SK-N-SH (cell line): ENCODE measurements around the gene THOC6. TPM values are rescaled to one million over a fixed set of nuclear protein-coding genes. Genes with fewer than 3 reads are reported as not detected.

Experiments used
- CTCF ChIA-PET: fragments of 300-600, 350-600 bp; formaldehyde crosslinking; extraction: SDS; loops from one replicate; lab custom pipeline; 2021; lab: Yijun Ruan, JAX
- POLR2A ChIA-PET: fragments of 350-600 bp; sonication (Branson Sonifier 250); formaldehyde crosslinking; extraction: SDS; loops from one replicate; lab custom pipeline; 2020; ENCODE audit warnings: antibody characterized with exemption, inconsistent platforms; lab: Yijun Ruan, JAX
- DNase-seq: peaks from one replicate; pipeline ENCODE4 v3.0.0; 2012
- H2AFZ ChIP-seq: fragments of 200-600 bp; sonication (generic); 2 replicates; pipeline ENCODE4 v1.8.1; 2016; ENCODE audit warnings: antibody characterized with exemption, mild to moderate bottlenecking, low read depth
- H3F3A ChIP-seq: fragments of 200-600 bp; sonication (generic); replicated peaks from 2 replicates; pipeline ENCODE3; 2016; ENCODE audit warnings: antibody characterized with exemption, mild to moderate bottlenecking; ENCODE audit not compliant: insufficient read depth
- H3K27ac ChIP-seq, 2 experiments: fragments of 200-500 bp in 1 of 2; fragments of 200-600 bp in 1 of 2; sonication (Bioruptor generic) in 1 of 2; sonication (generic), shearing (Covaris generic) in 1 of 2; 2 replicates each; pipeline versions ENCODE4 v1.5.1 to v1.6.1; 2014 to 2016; ENCODE audit warnings: low read depth in 2 of 2, inconsistent platforms in 1 of 2, low read length in 1 of 2, mild to moderate bottlenecking in 1 of 2, mixed read lengths in 1 of 2
- H3K27me3 ChIP-seq: fragments of 200-600 bp; sonication (generic), shearing (Covaris generic); 2 replicates; pipeline ENCODE4 v1.6.1; 2016; ENCODE audit warnings: mixed run types; ENCODE audit not compliant: insufficient read depth
- H3K36me3 ChIP-seq, 2 experiments: fragments of 200-500 bp in 1 of 2; fragments of 200-600 bp in 1 of 2; sonication (Bioruptor generic) in 1 of 2; sonication (generic) in 1 of 2; replicated peaks in 1 of 2; 2 replicates each; pipeline versions ENCODE3 to v1.5.1; 2014 to 2016; ENCODE audit warnings: low read length in 1 of 2, mild to moderate bottlenecking in 1 of 2; ENCODE audit not compliant: insufficient read depth in 2 of 2, control insufficient read depth in 1 of 2
- H3K4me1 ChIP-seq, 2 experiments: fragments of 200-500 bp in 1 of 2; fragments of 200-600 bp in 1 of 2; sonication (Bioruptor generic) in 1 of 2; sonication (generic), shearing (Covaris generic) in 1 of 2; 2 replicates each; pipeline versions ENCODE4 v1.5.1 to v1.6.1; 2014 to 2016; ENCODE audit warnings: low read depth in 1 of 2, low read length in 1 of 2, mixed run types in 1 of 2; ENCODE audit not compliant: insufficient read depth in 2 of 2, control insufficient read depth in 1 of 2
- H3K4me2 ChIP-seq: fragments of 200-600 bp; sonication (generic), shearing (Covaris generic); 2 replicates; pipeline ENCODE4 v1.6.1; 2017; ENCODE audit warnings: mixed run types
- H3K4me3 ChIP-seq, 2 experiments: fragments of 200-500 bp in 1 of 2; fragments of 200-600 bp in 1 of 2; sonication (Bioruptor generic) in 1 of 2; sonication (generic), shearing (Covaris generic) in 1 of 2; 2 replicates each; pipeline versions ENCODE4 v1.5.1 to v1.8.1; 2014 to 2016; ENCODE audit warnings: low read depth in 2 of 2, inconsistent platforms in 1 of 2, low read length in 1 of 2, mild to moderate bottlenecking in 1 of 2, mixed read lengths in 1 of 2, moderate library complexity in 1 of 2
- H3K79me2 ChIP-seq: fragments of 200-600 bp; sonication (generic); 2 replicates; pipeline ENCODE4 v1.8.1; 2017; ENCODE audit warnings: mild to moderate bottlenecking; ENCODE audit not compliant: insufficient read depth
- H3K9ac ChIP-seq: fragments of 200-600 bp; sonication (generic); 2 replicates; pipeline ENCODE4 v1.6.1; 2017; ENCODE audit warnings: mixed run types
- H3K9me2 ChIP-seq: fragments of 200-600 bp; sonication (generic); 2 replicates; pipeline ENCODE4 v1.6.1; 2017; ENCODE audit warnings: mixed run types
- H3K9me3 ChIP-seq: fragments of 200-600 bp; sonication (generic); 2 replicates; pipeline ENCODE4 v1.6.1; 2017; ENCODE audit warnings: mixed run types, mild to moderate bottlenecking, moderate library complexity
- H4K20me1 ChIP-seq: fragments of 200-600 bp; sonication (generic); 2 replicates; pipeline ENCODE4 v1.6.1; 2017; ENCODE audit warnings: mild to moderate bottlenecking, mixed run types; ENCODE audit not compliant: insufficient read depth
- EZH2phosphoT487 ChIP-seq: fragments of 200-600 bp; sonication (generic); IDR thresholded peaks from 2 replicates; pipeline ENCODE4 v1.6.1; 2017; ENCODE audit warnings: low read depth, mixed run types, mild to moderate bottlenecking, antibody characterized with exemption, moderate library complexity, borderline replicate concordance
- FOXJ3 ChIP-seq: sonication (generic); formaldehyde crosslinking; IDR thresholded peaks from 2 replicates; pipeline ENCODE4 v1.5.1; 2020; ENCODE audit warnings: mild to moderate bottlenecking, missing genetic modification reagents
- FOXM1 ChIP-seq: IDR thresholded peaks from 2 replicates; pipeline ENCODE4 v1.4.0; 2012; ENCODE audit warnings: low read depth, mild to moderate bottlenecking
- GABPA ChIP-seq: IDR thresholded peaks from 2 replicates; pipeline ENCODE4 v1.4.0; 2012; ENCODE audit warnings: low read depth, mild to moderate bottlenecking
- MAX ChIP-seq: IDR thresholded peaks from 2 replicates; pipeline ENCODE4 v1.4.0; 2012; ENCODE audit warnings: low read depth
- MXI1 ChIP-seq: IDR thresholded peaks from 2 replicates; pipeline ENCODE4 v1.6.1; 2012; ENCODE audit warnings: mild to moderate bottlenecking, low read depth, low read length, improper control_type of control experiment
- NFIC ChIP-seq: IDR thresholded peaks from 2 replicates; pipeline ENCODE4 v1.4.0; 2012; ENCODE audit warnings: borderline replicate concordance
- RAD21 ChIP-seq: IDR thresholded peaks from 2 replicates; pipeline ENCODE4 v1.6.1; 2012; ENCODE audit warnings: mild to moderate bottlenecking, low read length
- RXRA ChIP-seq: IDR thresholded peaks from 2 replicates; pipeline ENCODE4 v1.4.0; 2012; ENCODE audit warnings: low read depth, mild to moderate bottlenecking, borderline replicate concordance
- SIN3A ChIP-seq: IDR thresholded peaks from 2 replicates; pipeline ENCODE4 v1.6.1; 2012; ENCODE audit warnings: low read depth, mild to moderate bottlenecking, low read length, moderate library complexity, borderline replicate concordance
- SMC3 ChIP-seq: IDR thresholded peaks from 2 replicates; pipeline ENCODE4 v1.6.1; 2012; ENCODE audit warnings: low read depth, low read length, improper control_type of control experiment
- TCF12 ChIP-seq: IDR thresholded peaks from 2 replicates; pipeline ENCODE4 v1.4.0; 2012
- TEAD4 ChIP-seq: IDR thresholded peaks from 2 replicates; pipeline ENCODE4 v1.4.0; 2012; ENCODE audit warnings: mild to moderate bottlenecking, borderline replicate concordance; ENCODE audit not compliant: insufficient read depth
- USF2 ChIP-seq: fragments of 150-350 bp; IDR thresholded peaks from 2 replicates; pipeline ENCODE4 v1.6.1; 2017; ENCODE audit warnings: antibody characterized with exemption, low read length, low read depth, borderline replicate concordance
- YY1 ChIP-seq: IDR thresholded peaks from 2 replicates; pipeline ENCODE4 v1.4.0; 2012; ENCODE audit warnings: low read depth, mild to moderate bottlenecking
- WGBS: methylation state at CpG from one replicate; pipeline ENCODE4 v1.1.6; 2017; ENCODE audit warnings: low lambda C conversion rate; 5-methylcytosine and 5-hydroxymethylcytosine counted together
- polyA plus RNA-seq, 3 experiments: library from polyadenylated mRNA; depleted of rRNA; stranded (reverse); fragments of >200 nt; gene quantifications; 2 replicates each; pipeline ENCODE4 v1.2.3, GENCODE V29; 2012
- TF ChIP-seq, protein P1 (sequence below): IDR thresholded peaks from 2 replicates; pipeline ENCODE4 v1.4.0; 2012; ENCODE audit warnings: low read depth, borderline replicate concordance

The THOC6 gene
- polyA plus RNA-seq, 1 of the 3 experiments (the other 2 are of a cell fraction) = 37.7 TPM

- Histone ChIP-seq H3K4me1 (no peaks in the 10 kb centered on the region), H3K9ac (no peak overlapping the region), H4K20me1 (no peaks in the 10 kb centered on the region), H3K9me3 (no peaks in the 10 kb centered on the region), H2AFZ (no peak overlapping the region), H3K4me3 (no peak overlapping the region), H3K27ac (no peak overlapping the region), H3K9me2 (no peaks in the 10 kb centered on the region), H3K4me2 (no peak overlapping the region), H3K79me2 (no peaks in the 10 kb centered on the region), H3K36me3 (no peaks in the 10 kb centered on the region), H3F3A (no peaks in the 10 kb centered on the region), H3K27me3 (peaks cover 83% of the 10 kb centered on the region)
- no peak for TF ChIP-seq GABPA
- TF ChIP-seq EZH2phosphoT487 = no peak
- no peak for TF ChIP-seq RAD21
- DNase-seq = no peak
- ChIA-PET POLR2A (no interaction called here), CTCF (interaction anchor here (1.1 to 8.5 kb wide), 5 partner anchors 7 to 93 kb away, joined by 3 to 141 read pairs (median 3); no protein-coding TSS in a partner anchor)
- 75% methylated on average over 2 of the region's 5 CpGs for WGBS
These were observed 15.1 kb downstream of the THOC6 start for GRCh38 chr16:3038896-3039295.

DNA sequence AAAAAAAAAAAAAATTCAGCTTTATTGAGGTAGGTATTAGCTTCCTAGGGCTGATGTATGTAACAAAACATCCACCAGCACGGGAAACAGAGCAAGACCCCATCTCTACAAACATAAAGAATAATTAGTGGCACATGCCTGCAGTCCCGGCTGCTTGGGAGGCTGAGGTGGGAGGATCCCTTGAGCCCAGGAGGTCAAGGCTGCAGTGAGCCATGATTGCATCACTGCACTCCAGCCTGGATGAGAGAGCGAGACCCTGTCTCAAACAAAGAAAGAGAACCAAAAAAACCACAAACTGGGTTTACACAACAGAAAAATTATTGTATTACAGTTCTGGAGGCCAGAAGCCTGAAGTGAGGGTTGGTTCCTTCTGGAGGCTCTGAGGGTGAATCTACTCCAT, 18.5 kb downstream of the THOC6 start:
- H3K36me3 ChIP-seq = no peaks in the 10 kb centered on the region
- CTCF ChIA-PET = interaction anchor here (1.3 to 8.5 kb wide), 2 partner anchors 11 to 17 kb away, joined by 8 to 141 read pairs; no protein-coding TSS in a partner anchor

GRCh38 chr16:3044708-3045107, 20.9 kb downstream of the THOC6 start:
- Histone ChIP-seq H3K4me2 (no peak overlapping the region), H3K4me1 (no peaks in the 10 kb centered on the region; a peak in 1 of 4 replicates), H3F3A (peaks cover 8% of the 10 kb centered on the region), H3K27me3 (peaks cover 83% of the 10 kb centered on the region), H4K20me1 (no peaks in the 10 kb centered on the region), H3K9me3 (no peaks in the 10 kb centered on the region), H3K9me2 (no peaks in the 10 kb centered on the region), H3K27ac (no peak overlapping the region), H3K4me3 (peak overlapping the region in 1 of 2 experiments; percentile 33; a peak in 1 of 4 replicates), H3K79me2 (no peaks in the 10 kb centered on the region), H3K36me3 (no peaks in the 10 kb centered on the region), H2AFZ (no peak overlapping the region), H3K9ac (no peak overlapping the region)
- DNase-seq = no peak
- ChIA-PET POLR2A (no interaction called here), CTCF (interaction anchor here (0.9 to 8.5 kb wide), 4 partner anchors 13 to 126 kb away, joined by 3 to 141 read pairs (median 8); no protein-coding TSS in a partner anchor)
- 90% methylated on average over 6 of the region's 6 CpGs for WGBS
- TF ChIP-seq MXI1 = no peak
- no peak for TF ChIP-seq USF2
- TF ChIP-seq, protein P1, sequence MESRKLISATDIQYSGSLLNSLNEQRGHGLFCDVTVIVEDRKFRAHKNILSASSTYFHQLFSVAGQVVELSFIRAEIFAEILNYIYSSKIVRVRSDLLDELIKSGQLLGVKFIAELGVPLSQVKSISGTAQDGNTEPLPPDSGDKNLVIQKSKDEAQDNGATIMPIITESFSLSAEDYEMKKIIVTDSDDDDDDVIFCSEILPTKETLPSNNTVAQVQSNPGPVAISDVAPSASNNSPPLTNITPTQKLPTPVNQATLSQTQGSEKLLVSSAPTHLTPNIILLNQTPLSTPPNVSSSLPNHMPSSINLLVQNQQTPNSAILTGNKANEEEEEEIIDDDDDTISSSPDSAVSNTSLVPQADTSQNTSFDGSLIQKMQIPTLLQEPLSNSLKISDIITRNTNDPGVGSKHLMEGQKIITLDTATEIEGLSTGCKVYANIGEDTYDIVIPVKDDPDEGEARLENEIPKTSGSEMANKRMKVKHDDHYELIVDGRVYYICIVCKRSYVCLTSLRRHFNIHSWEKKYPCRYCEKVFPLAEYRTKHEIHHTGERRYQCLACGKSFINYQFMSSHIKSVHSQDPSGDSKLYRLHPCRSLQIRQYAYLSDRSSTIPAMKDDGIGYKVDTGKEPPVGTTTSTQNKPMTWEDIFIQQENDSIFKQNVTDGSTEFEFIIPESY = no peak
- no peak for TF ChIP-seq RXRA
- no peak for TF ChIP-seq TEAD4
- TF ChIP-seq EZH2phosphoT487 = no peak
- no peak for TF ChIP-seq RAD21

More for the DNA sequence above, 18.5 kb downstream of the THOC6 start:
- Histone ChIP-seq H3K4me2 (no peak overlapping the region), H3K79me2 (no peaks in the 10 kb centered on the region), H3K9ac (no peak overlapping the region), H3K27me3 (peaks cover 84% of the 10 kb centered on the region), H3K9me3 (no peaks in the 10 kb centered on the region), H3K4me3 (no peak overlapping the region), H3K9me2 (no peaks in the 10 kb centered on the region), H3K4me1 (no peaks in the 10 kb centered on the region; a peak in 1 of 4 replicates), H2AFZ (no peak overlapping the region), H3F3A (peaks cover 4% of the 10 kb centered on the region), H4K20me1 (no peaks in the 10 kb centered on the region), H3K27ac (no peak overlapping the region)
- 68% methylated on average over 3 of the region's 3 CpGs for WGBS
- POLR2A ChIA-PET = interaction anchor here (1.0 kb wide), 1 partner anchor 13 kb away, joined by 5 read pairs; no protein-coding TSS in a partner anchor
- TF ChIP-seq GABPA (no peak), MAX (no peak), SIN3A (no peak), USF2 (no peak), FOXJ3 (CRISPR knock-in tag) (no peak), TCF12 (no peak), YY1 (no peak), NFIC (no peak), FOXM1 (no peak), SMC3 (no peak), MXI1 (no peak)
- DNase-seq = no peak
